Activated CD8-positive, alpha-beta memory T cell treated with anti-CD3 and anti-CD28 coated beads for 24 hours (primary cell): Measurements from ENCODE around the gene CDK17.

Source experiments
- DNase-seq: peaks from one replicate; pipeline ENCODE4 v3.0.0-alpha.2; 2020

CDK17 gene

GRCh38 chr12:96233939-96234461 lies 166.2 kb downstream of the CDK17 start:
- DNase-seq, result no peak

- DNase-seq, result no peak
Measured at GRCh38 chr12:96233168-96233567, 167.1 kb downstream of the CDK17 start.

GRCh38 chr12:96230646-96231045 lies 169.6 kb downstream of the CDK17 start:
- DNase-seq, result no peak

GRCh38 chr12:96228566-96229248 lies 171.5 kb downstream of the CDK17 start:
- DNase-seq, result no peak
